ENCODE results near the gene DYNC1H1. TPM values are rescaled to one million over a fixed set of nuclear protein-coding genes. Genes with fewer than 3 reads are reported as not detected.
A peak's percentile ranks its signal among the peaks of the same experiment; 100 is the strongest.

The DYNC1H1 gene
- total and polyA plus RNA-seq, 3 donors from 2014 or later, result 313 to 691 (median 538) TPM

DNA sequence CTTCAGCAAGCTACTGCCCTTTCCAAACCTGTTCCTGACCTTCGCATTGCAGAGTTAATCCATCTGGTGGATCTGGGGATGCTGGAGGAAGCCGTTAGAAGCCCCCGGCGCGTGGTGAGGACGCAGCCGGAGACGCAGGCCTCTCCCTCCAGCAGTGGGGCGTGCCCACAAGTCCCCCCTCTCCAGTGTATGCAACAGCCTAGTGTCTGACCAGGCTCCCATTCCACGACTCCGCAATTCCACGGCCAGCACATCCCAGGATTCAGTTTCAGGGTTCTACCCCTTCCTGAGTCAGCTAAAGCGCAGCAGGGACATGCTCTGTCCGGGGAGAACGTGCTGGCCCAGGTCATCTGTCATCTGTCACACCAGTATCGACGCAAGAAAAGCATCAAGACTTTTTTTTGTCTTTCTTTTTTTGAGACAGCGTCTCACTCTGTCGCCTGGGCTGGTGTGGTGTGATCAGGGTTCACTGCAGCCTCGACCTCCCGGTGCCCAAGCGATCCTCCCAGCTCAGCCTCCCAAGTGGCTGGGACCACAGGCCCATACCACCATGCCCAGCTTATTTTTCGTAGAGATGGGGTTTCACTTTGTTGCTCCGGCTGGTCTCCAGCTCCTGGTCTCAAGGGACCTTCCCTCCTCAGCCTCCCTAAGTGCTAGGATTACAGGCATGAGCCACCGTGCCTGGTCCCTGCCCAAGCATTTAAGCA is 8.0 kb upstream of the DYNC1H1 start:
- no peaks in the 10 kb centered on the region for H3K4me1 ChIP-seq
- H3K27me3 ChIP-seq, result no peaks in the 10 kb centered on the region
- no peaks in the 10 kb centered on the region for H3K9me3 ChIP-seq
- 77 to 79% methylated on average over 25 of the region's 25 CpGs for WGBS, 2 donors
- peak overlapping the region in 1 of 2 donors; percentile 27 for H3K4me3 ChIP-seq
- no peak overlapping the region for H3K27ac ChIP-seq
- intact Hi-C loops (cut with DNase I; ENCODE audit: low total_unique reads), result no loop called here
- DNase-seq, result no peak
- no peaks in the 10 kb centered on the region for H3K36me3 ChIP-seq (ENCODE audit: low read depth, missing control alignments)
- no peak for TF ChIP-seq POLR2A (IDR thresholded peaks at IDR 0.05)
- TF ChIP-seq, protein P1, sequence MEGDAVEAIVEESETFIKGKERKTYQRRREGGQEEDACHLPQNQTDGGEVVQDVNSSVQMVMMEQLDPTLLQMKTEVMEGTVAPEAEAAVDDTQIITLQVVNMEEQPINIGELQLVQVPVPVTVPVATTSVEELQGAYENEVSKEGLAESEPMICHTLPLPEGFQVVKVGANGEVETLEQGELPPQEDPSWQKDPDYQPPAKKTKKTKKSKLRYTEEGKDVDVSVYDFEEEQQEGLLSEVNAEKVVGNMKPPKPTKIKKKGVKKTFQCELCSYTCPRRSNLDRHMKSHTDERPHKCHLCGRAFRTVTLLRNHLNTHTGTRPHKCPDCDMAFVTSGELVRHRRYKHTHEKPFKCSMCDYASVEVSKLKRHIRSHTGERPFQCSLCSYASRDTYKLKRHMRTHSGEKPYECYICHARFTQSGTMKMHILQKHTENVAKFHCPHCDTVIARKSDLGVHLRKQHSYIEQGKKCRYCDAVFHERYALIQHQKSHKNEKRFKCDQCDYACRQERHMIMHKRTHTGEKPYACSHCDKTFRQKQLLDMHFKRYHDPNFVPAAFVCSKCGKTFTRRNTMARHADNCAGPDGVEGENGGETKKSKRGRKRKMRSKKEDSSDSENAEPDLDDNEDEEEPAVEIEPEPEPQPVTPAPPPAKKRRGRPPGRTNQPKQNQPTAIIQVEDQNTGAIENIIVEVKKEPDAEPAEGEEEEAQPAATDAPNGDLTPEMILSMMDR (IDR thresholded peaks at IDR 0.05), result no peak

DNA sequence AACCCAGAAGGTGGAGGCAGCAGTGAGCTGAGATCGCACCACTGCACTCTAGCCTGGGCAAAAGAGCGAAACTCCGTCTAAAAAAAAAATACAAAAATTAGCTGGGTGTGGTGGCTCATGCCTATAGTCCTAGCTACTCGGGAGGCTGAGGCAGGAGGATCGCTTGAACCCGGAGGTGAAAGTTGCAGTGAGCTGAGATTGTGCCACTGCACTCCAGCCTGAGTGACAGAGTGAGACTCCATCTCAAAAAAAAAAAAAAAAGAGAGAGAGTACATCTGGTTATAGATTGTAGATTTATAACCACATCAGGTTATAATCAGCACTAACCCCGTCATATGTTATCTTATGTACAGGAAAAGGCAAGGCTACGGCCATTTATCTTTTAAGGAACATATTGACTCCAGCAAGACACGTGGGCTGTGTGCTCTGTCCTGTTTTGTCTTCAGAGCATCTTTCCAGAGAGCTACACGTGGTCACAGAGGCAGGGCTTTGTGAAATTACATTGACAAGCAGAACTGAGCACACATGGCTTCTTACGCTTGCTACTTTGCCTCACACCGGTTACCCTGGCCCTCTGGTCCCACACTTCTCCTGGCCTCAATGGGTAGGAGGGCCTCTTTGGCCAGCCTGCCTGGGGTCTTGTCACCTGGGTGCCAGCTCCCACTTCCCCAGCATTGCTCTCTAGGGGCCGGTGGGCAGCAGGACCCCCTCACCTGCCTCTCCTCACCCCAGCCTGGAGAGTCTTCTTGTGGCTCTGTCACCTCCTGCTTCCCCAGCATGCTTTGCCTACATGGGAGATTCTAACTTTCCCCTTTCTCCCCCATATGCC is 6.8 kb upstream of the DYNC1H1 start:
- TF ChIP-seq, protein P1 (IDR thresholded peaks at IDR 0.05), result no peak
- no peak for TF ChIP-seq POLR2A (IDR thresholded peaks at IDR 0.05)
- no peak for DNase-seq
- Histone ChIP-seq H3K27me3 (no peaks in the 10 kb centered on the region), H3K9me3 (no peaks in the 10 kb centered on the region), H3K27ac (no peak overlapping the region), H3K4me1 (peaks cover 7% of the 10 kb centered on the region), H3K4me3 (no peak overlapping the region), H3K36me3 (ENCODE audit: low read depth, missing control alignments) (no peaks in the 10 kb centered on the region)
- WGBS, 2 donors, result 85 to 86% methylated on average over 13 of the region's 13 CpGs
- intact Hi-C loops (cut with DNase I; ENCODE audit: low total_unique reads), result no loop called here

DNA sequence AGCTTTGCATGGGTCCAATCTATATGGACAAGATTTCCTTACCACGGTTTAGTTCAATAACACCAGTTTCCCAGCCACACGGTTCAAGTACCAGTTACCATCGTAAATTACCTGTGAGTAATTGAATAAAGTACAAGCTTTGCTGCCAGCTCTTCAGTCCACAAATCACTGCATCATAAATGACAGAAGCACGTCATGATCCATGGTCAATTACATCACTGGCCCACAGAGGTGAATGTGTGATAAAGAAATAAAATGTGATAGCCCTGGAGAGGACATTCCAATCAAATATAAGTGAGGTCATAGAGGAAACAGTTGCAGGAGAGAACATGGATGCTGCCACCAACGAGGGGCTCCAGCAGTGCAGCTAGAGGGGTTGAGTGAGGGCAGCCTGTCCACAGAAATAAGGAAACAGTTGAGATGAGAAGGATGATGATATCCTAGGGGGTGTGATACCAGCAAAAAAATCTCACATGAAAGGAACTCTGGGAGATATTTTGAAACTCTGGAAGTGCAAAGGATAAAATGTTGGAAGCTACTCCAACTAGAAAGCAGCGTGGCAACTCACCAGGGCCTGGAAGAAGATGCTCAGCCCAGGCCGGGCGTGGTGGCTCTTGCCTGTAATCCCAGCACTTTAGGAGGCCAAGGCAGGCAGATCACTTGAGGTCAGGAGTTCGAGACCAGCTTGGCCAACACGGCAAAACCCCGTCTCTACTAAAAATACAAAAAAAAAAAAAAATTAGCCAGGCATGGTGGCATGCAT is 5.8 kb upstream of the DYNC1H1 start:
- Histone ChIP-seq H3K4me1 (peaks cover 12% of the 10 kb centered on the region), H3K4me3 (no peak overlapping the region), H3K27me3 (no peaks in the 10 kb centered on the region), H3K36me3 (ENCODE audit: low read depth, missing control alignments) (no peaks in the 10 kb centered on the region), H3K9me3 (no peaks in the 10 kb centered on the region), H3K27ac (no peak overlapping the region)
- intact Hi-C loops (cut with DNase I; ENCODE audit: low total_unique reads), result no loop called here
- DNase-seq, result no peak
- WGBS, 2 donors, result 80 to 85% methylated on average over 11 of the region's 11 CpGs
- TF ChIP-seq, protein P1 (IDR thresholded peaks at IDR 0.05), result no peak
- no peak for TF ChIP-seq POLR2A (IDR thresholded peaks at IDR 0.05)

DNA sequence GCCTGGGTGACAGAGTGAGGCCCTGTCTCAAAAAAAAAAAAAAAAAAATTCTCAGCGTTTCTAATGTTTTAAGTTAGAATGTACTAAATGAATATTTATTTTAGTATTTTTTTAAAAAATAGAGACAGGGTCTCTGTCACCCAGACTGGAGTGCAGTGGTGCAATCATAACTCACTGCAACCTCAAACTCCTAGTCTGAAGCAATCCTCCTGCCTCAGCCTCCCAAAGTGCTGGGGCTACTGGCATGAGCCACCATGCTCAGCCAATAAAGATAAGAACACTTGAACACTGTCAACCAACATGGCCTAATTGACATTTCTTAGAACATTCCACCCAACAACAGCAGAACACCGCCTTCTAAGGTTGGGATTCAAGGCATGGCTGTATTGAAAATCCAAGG is 5.1 kb upstream of the DYNC1H1 start:
- Histone ChIP-seq H3K36me3 (ENCODE audit: low read depth, missing control alignments) (no peaks in the 10 kb centered on the region), H3K4me3 (no peak overlapping the region), H3K4me1 (peaks cover 17% of the 10 kb centered on the region), H3K9me3 (no peaks in the 10 kb centered on the region), H3K27me3 (no peaks in the 10 kb centered on the region), H3K27ac (no peak overlapping the region)
- no peak for DNase-seq
- 80 to 87% methylated on average over 2 of the region's 2 CpGs for WGBS, 2 donors
- intact Hi-C loops (cut with DNase I; ENCODE audit: low total_unique reads), result no loop called here
- TF ChIP-seq, protein P1 (IDR thresholded peaks at IDR 0.05), result no peak
- TF ChIP-seq POLR2A (IDR thresholded peaks at IDR 0.05), result no peak
